ENCODE results near the gene DDX23.
"Not testable (repeated sequence)": the region's sequence is repeated elsewhere in the genome, so short reads cannot be mapped to it uniquely, and the experiment has no call there.

Gene DDX23

GRCh38 chr12:48863291-48863690 lies 11.3 kb upstream of the DDX23 start:
- no peak overlapping the region for H3K4me3 ChIP-seq (ENCODE audit: low read depth, low read length)
- no peak for TF ChIP-seq CTCF (IDR thresholded peaks at IDR 0.05; ENCODE audit: borderline replicate concordance, insufficient read depth, low read depth, low read length)

- TF ChIP-seq CTCF (IDR thresholded peaks at IDR 0.05; ENCODE audit: borderline replicate concordance, insufficient read depth, low read depth, low read length), result no peak
- no peak overlapping the region for H3K4me3 ChIP-seq (ENCODE audit: low read depth, low read length)
Measured at GRCh38 chr12:48862760-48863159, 10.8 kb upstream of the DDX23 start.

GRCh38 chr12:48861111-48861510 lies 9.1 kb upstream of the DDX23 start:
- H3K4me3 ChIP-seq (ENCODE audit: low read depth, low read length), result no peak overlapping the region
- TF ChIP-seq CTCF (IDR thresholded peaks at IDR 0.05; ENCODE audit: borderline replicate concordance, insufficient read depth, low read depth, low read length), result no peak

GRCh38 chr12:48860236-48860635 lies 8.3 kb upstream of the DDX23 start:
- not testable (repeated sequence) for H3K4me3 ChIP-seq (ENCODE audit: low read depth, low read length)

- TF ChIP-seq CTCF (IDR thresholded peaks at IDR 0.05; ENCODE audit: borderline replicate concordance, insufficient read depth, low read depth, low read length), result no peak
- no peak overlapping the region for H3K4me3 ChIP-seq (ENCODE audit: low read depth, low read length)
Measured at GRCh38 chr12:48859607-48860006, 7.6 kb upstream of the DDX23 start.

GRCh38 chr12:48858043-48858442 lies 6.1 kb upstream of the DDX23 start:
- no peak overlapping the region for H3K4me3 ChIP-seq (ENCODE audit: low read depth, low read length)
- TF ChIP-seq CTCF (IDR thresholded peaks at IDR 0.05; ENCODE audit: borderline replicate concordance, insufficient read depth, low read depth, low read length), result no peak

- no peak for TF ChIP-seq CTCF (IDR thresholded peaks at IDR 0.05; ENCODE audit: borderline replicate concordance, insufficient read depth, low read depth, low read length)
- no peak overlapping the region for H3K4me3 ChIP-seq (ENCODE audit: low read depth, low read length)
Measured at GRCh38 chr12:48857278-48857994, 5.5 kb upstream of the DDX23 start.

All from GM12875 (cell line).